Activated CD8-positive, alpha-beta memory T cell treated with anti-CD3 and anti-CD28 coated beads, Interleukin-2, amount 10 ng/mL, durations not matched to agents 7 days and 5 days (primary cell): ENCODE measurements around the gene C8G. TPM values are rescaled to one million over a fixed set of nuclear protein-coding genes. Genes with fewer than 3 reads are reported as not detected.

ENCODE experiments used
- ATAC-seq: fragments of 150-1000 bp; cut with Tn5 transposase; one replicate; pipeline ENCODE4 v1.10.0; 2021; ENCODE audit warnings: moderate library complexity
- CTCF ChIA-PET: fragments of 350-600 bp; sonication (Branson Sonifier 250); formaldehyde crosslinking; loops from one replicate; lab custom pipeline; 2021; ENCODE audit warnings: antibody characterized with exemption; lab: Charles Lee
- DNase-seq: peaks from one replicate; pipeline ENCODE4 v3.0.0-alpha.2; 2020
- H3K27ac Mint-ChIP-seq: one replicate; pipeline ENCODE4 v1.8.0; 2021; ENCODE audit warnings: mild to moderate bottlenecking, mixed read lengths
- H3K27me3 Mint-ChIP-seq: one replicate; pipeline ENCODE4 v1.8.0; 2021; ENCODE audit warnings: mixed read lengths
- H3K36me3 Mint-ChIP-seq: one replicate; pipeline ENCODE4 v1.8.0; 2021; ENCODE audit warnings: mild to moderate bottlenecking, mixed read lengths
- H3K4me1 Mint-ChIP-seq: one replicate; pipeline ENCODE4 v1.8.0; 2021; ENCODE audit warnings: mixed read lengths
- H3K4me3 Mint-ChIP-seq: one replicate; pipeline ENCODE4 v1.8.0; 2021; ENCODE audit warnings: mild to moderate bottlenecking, moderate library complexity, mixed read lengths
- H3K9me3 Mint-ChIP-seq: one replicate; pipeline ENCODE4 v1.8.0; 2022; ENCODE audit warnings: low read depth, mixed read lengths
- total RNA-seq, 2 experiments: library from RNA; stranded (reverse); gene quantifications; one replicate each; pipeline ENCODE4 v1.2.3, GENCODE V29; 2021

C8G gene
- total RNA-seq, 2 experiments from 2014 or later = 1.7 TPM; not detected in 1

- no peaks in the 10 kb centered on the region for H3K27me3 Mint-ChIP-seq
- no peak for DNase-seq
- no peak overlapping the region for H3K27ac Mint-ChIP-seq
- H3K36me3 Mint-ChIP-seq = no peaks in the 10 kb centered on the region
- CTCF ChIA-PET = interaction anchor here (0.9 to 3.8 kb wide), 11 partner anchors 8 to 205 kb away, joined by 3 to 30 read pairs (median 12); partner anchors contain the start of genes ABCA2, NPDC1 and PAXX
- H3K4me3 Mint-ChIP-seq = no peak overlapping the region
- H3K9me3 Mint-ChIP-seq = no peaks in the 10 kb centered on the region
- no peak for ATAC-seq
- peaks cover 15% of the 10 kb centered on the region for H3K4me1 Mint-ChIP-seq
Observed at GRCh38 chr9:136973618-136974617, 28.9 kb downstream of the C8G start.

- peak overlapping the region; percentile 19 for H3K4me3 Mint-ChIP-seq
- DNase-seq (no peak), ATAC-seq (no peak)
- no peaks in the 10 kb centered on the region for H3K9me3 Mint-ChIP-seq
- CTCF ChIA-PET = interaction anchor here (1.0 to 3.8 kb wide), 14 partner anchors 9 to 206 kb away, joined by 3 to 30 read pairs (median 10); partner anchors contain the start of genes ABCA2, CLIC3, FUT7 and NPDC1
- H3K36me3 Mint-ChIP-seq = no peaks in the 10 kb centered on the region
- peaks cover 15% of the 10 kb centered on the region for H3K4me1 Mint-ChIP-seq
- no peaks in the 10 kb centered on the region for H3K27me3 Mint-ChIP-seq
- H3K27ac Mint-ChIP-seq = peak overlapping the region; percentile 34
Observed at GRCh38 chr9:136974817-136975535, 29.9 kb downstream of the C8G start.

- CTCF ChIA-PET = interaction anchor here (1.1 to 3.8 kb wide), 15 partner anchors 10 to 71 kb away, joined by 3 to 30 read pairs (median 9); partner anchors contain the start of genes ABCA2, CLIC3, FUT7 and NPDC1
- ATAC-seq (no peak), DNase-seq (peak; percentile 63)
- no peaks in the 10 kb centered on the region for H3K36me3 Mint-ChIP-seq
- H3K27me3 Mint-ChIP-seq = no peaks in the 10 kb centered on the region
- H3K9me3 Mint-ChIP-seq = no peaks in the 10 kb centered on the region
- peak overlapping the region; percentile 19 for H3K4me3 Mint-ChIP-seq
- H3K4me1 Mint-ChIP-seq = peaks cover 15% of the 10 kb centered on the region
- no peak overlapping the region for H3K27ac Mint-ChIP-seq
Observed at GRCh38 chr9:136975644-136976043, 30.6 kb downstream of the C8G start.

GRCh38 chr9:136977223-136977622 lies 32.2 kb downstream of the C8G start, which contains the start of gene PTGDS:
PTGDS (plus strand) TSS chr9:136977504; CDS start chr9:136977579, 75 bp downstream.
- DNase-seq = no peak
- CTCF ChIA-PET = interaction anchor here (1.4 to 3.8 kb wide), 6 partner anchors 12 to 135 kb away, joined by 3 to 17 read pairs (median 10); partner anchors contain the start of gene AJM1
- no peak for ATAC-seq
- Mint-ChIP-seq H3K4me1 (peaks cover 15% of the 10 kb centered on the region), H3K36me3 (no peaks in the 10 kb centered on the region), H3K4me3 (no peak within 1 kb of the TSS), H3K27ac (no peak within 1 kb of the TSS), H3K27me3 (no peaks in the 10 kb centered on the region), H3K9me3 (no peaks in the 10 kb centered on the region)

- no peaks in the 10 kb centered on the region for H3K9me3 Mint-ChIP-seq
- no peak overlapping the region for H3K27ac Mint-ChIP-seq
- H3K36me3 Mint-ChIP-seq = no peaks in the 10 kb centered on the region
- CTCF ChIA-PET = interaction anchor here (0.5 to 1.9 kb wide), 9 partner anchors 9 to 185 kb away, joined by 3 to 11 read pairs (median 3); partner anchors contain the start of genes FBXW5 and PAXX
- no peak for ATAC-seq
- peaks cover 15% of the 10 kb centered on the region for H3K4me1 Mint-ChIP-seq
- H3K27me3 Mint-ChIP-seq = no peaks in the 10 kb centered on the region
- no peak for DNase-seq
- H3K4me3 Mint-ChIP-seq = no peak overlapping the region
Observed at GRCh38 chr9:136977649-136978072, 32.6 kb downstream of the C8G start.

GRCh38 chr9:136978073-136978864 lies 33.2 kb downstream of the C8G start:
- Mint-ChIP-seq H3K4me3 (no peak overlapping the region), H3K36me3 (no peaks in the 10 kb centered on the region), H3K27me3 (peaks cover 5% of the 10 kb centered on the region), H3K4me1 (peaks cover 15% of the 10 kb centered on the region), H3K9me3 (no peaks in the 10 kb centered on the region), H3K27ac (no peak overlapping the region)
- CTCF ChIA-PET = interaction anchor here (0.5 to 1.9 kb wide), 10 partner anchors 9 to 186 kb away, joined by 3 to 11 read pairs (median 4); partner anchors contain the start of genes FBXW5 and PAXX
- DNase-seq (peak; percentile 83), ATAC-seq (peak; percentile 63)

GRCh38 chr9:136978865-136979544 lies 34.0 kb downstream of the C8G start:
- ATAC-seq = peak; percentile 5
- H3K9me3 Mint-ChIP-seq = no peaks in the 10 kb centered on the region
- CTCF ChIA-PET = interaction anchor here (1.2 to 1.9 kb wide), 7 partner anchors 13 to 117 kb away, joined by 3 to 11 read pairs (median 4); partner anchors contain the start of genes FBXW5 and PAXX
- H3K27ac Mint-ChIP-seq = no peak overlapping the region
- DNase-seq = no peak
- no peaks in the 10 kb centered on the region for H3K36me3 Mint-ChIP-seq
- peaks cover 16% of the 10 kb centered on the region for H3K4me1 Mint-ChIP-seq
- H3K27me3 Mint-ChIP-seq = peaks cover 9% of the 10 kb centered on the region
- no peak overlapping the region for H3K4me3 Mint-ChIP-seq

GRCh38 chr9:136979769-136980587 lies 34.9 kb downstream of the C8G start:
- Mint-ChIP-seq H3K4me3 (no peak overlapping the region), H3K27me3 (peaks cover 11% of the 10 kb centered on the region), H3K9me3 (no peaks in the 10 kb centered on the region), H3K36me3 (no peaks in the 10 kb centered on the region), H3K4me1 (peaks cover 13% of the 10 kb centered on the region), H3K27ac (no peak overlapping the region)
- ATAC-seq (no peak), DNase-seq (no peak)
- CTCF ChIA-PET = interaction anchor here (0.8 kb wide), 1 partner anchor 13 kb away, joined by 3 read pairs; no protein-coding TSS in a partner anchor

GRCh38 chr9:136980669-136981478 lies 35.8 kb downstream of the C8G start:
- no peaks in the 10 kb centered on the region for H3K9me3 Mint-ChIP-seq
- no peak overlapping the region for H3K27ac Mint-ChIP-seq

GRCh38 chr9:136981588-136982231 lies 36.7 kb downstream of the C8G start:
- no peaks in the 10 kb centered on the region for H3K9me3 Mint-ChIP-seq
- CTCF ChIA-PET = interaction anchor here (0.6 to 1.5 kb wide), 4 partner anchors 10 to 174 kb away, joined by 3 to 6 read pairs (median 3); partner anchors contain the start of genes CLIC3, PAXX and RABL6
- ATAC-seq (no peak), DNase-seq (no peak)
- peaks cover 16% of the 10 kb centered on the region for H3K27me3 Mint-ChIP-seq
- H3K27ac Mint-ChIP-seq = no peak overlapping the region
- H3K4me3 Mint-ChIP-seq = no peak overlapping the region
- H3K4me1 Mint-ChIP-seq = peaks cover 1% of the 10 kb centered on the region
- no peaks in the 10 kb centered on the region for H3K36me3 Mint-ChIP-seq

More at GRCh38 chr9:136980669-136981478, 35.8 kb downstream of the C8G start:
- DNase-seq (no peak), ATAC-seq (no peak)
- Mint-ChIP-seq H3K4me1 (peaks cover 4% of the 10 kb centered on the region), H3K27me3 (peaks cover 11% of the 10 kb centered on the region), H3K4me3 (no peak overlapping the region), H3K36me3 (no peaks in the 10 kb centered on the region)
- CTCF ChIA-PET = interaction anchor here (0.8 to 1.0 kb wide), 2 partner anchors 12 to 173 kb away, joined by 3 read pairs; partner anchors contain the start of gene RABL6
